IMR-90 (cell line): ENCODE data around the gene DDX39A. TPM values are rescaled to one million over a fixed set of nuclear protein-coding genes. Genes with fewer than 3 reads are reported as not detected.

Experiments
- ATAC-seq: fragments of 200-7000 bp; cut with Tn5 transposase; 2 replicates; pipeline ENCODE4 v1.9.1; 2020; ENCODE audit warnings: low read depth, mild to moderate bottlenecking, moderate library complexity
- BruUV-seq: library from RNA; stranded (reverse); fragments of 400-500 nt; replicated peaks from 2 replicates; lab custom pipeline; 2021; lab: Mats Ljungman, UMichigan
- CTCF ChIA-PET: fragments of 300-600 bp; formaldehyde crosslinking; extraction: SDS; loops from one replicate; lab custom pipeline; 2021; ENCODE audit warnings: antibody characterized with exemption; lab: Yijun Ruan, JAX
- POLR2A ChIA-PET: fragments of 300-600 bp; sonication (Branson Sonifier 250); formaldehyde crosslinking; loops from one replicate; lab custom pipeline; 2022; ENCODE audit warnings: antibody characterized with exemption; ENCODE audit not compliant: unreplicated experiment; lab: Charles Lee
- DNase-seq: peaks from one replicate; pipeline ENCODE4 v3.0.0; 2013
- H2AFZ ChIP-seq: replicated peaks from 2 replicates; pipeline ENCODE3; 2013; ENCODE audit warnings: low read length, mild to moderate bottlenecking; ENCODE audit not compliant: poor library complexity
- H2AK5ac ChIP-seq: 2 replicates; pipeline ENCODE4 v1.6.1; 2013; ENCODE audit warnings: low read depth, low read length, inconsistent platforms
- H2AK9ac ChIP-seq: replicated peaks from 2 replicates; pipeline ENCODE3; 2013; ENCODE audit warnings: mild to moderate bottlenecking, low read depth, low read length, moderate library complexity; ENCODE audit not compliant: poor library complexity
- H2BK120ac ChIP-seq: 2 replicates; pipeline ENCODE4 v1.6.1; 2013; ENCODE audit warnings: low read depth, low read length, inconsistent platforms
- H2BK15ac ChIP-seq: 3 replicates; pipeline ENCODE4 v1.6.1; 2013; ENCODE audit warnings: low read depth, low read length, inconsistent platforms
- H2BK20ac ChIP-seq: 2 replicates; pipeline ENCODE4 v1.6.1; 2013; ENCODE audit warnings: low read depth, mild to moderate bottlenecking, inconsistent platforms, low read length, moderate library complexity
- H2BK5ac ChIP-seq: 2 replicates; pipeline ENCODE4 v1.6.1; 2013; ENCODE audit warnings: mild to moderate bottlenecking, low read depth, low read length, inconsistent platforms; ENCODE audit not compliant: poor library complexity, severe bottlenecking
- H3K14ac ChIP-seq: replicated peaks from 2 replicates; pipeline ENCODE4 v1.6.1; 2013; ENCODE audit warnings: low read depth, low read length, inconsistent platforms
- H3K18ac ChIP-seq: 2 replicates; pipeline ENCODE4 v1.6.1; 2013; ENCODE audit warnings: low read depth, low read length, control low read depth
- H3K23ac ChIP-seq: 2 replicates; pipeline ENCODE4 v1.6.1; 2013; ENCODE audit warnings: low read depth, low read length, inconsistent platforms
- H3K27ac ChIP-seq: 2 replicates; pipeline ENCODE4 v1.5.1; 2013; ENCODE audit warnings: mild to moderate bottlenecking, control low read depth, low read length; ENCODE audit not compliant: insufficient read depth
- H3K27me3 ChIP-seq: 2 replicates; pipeline ENCODE4 v1.6.1; 2013; ENCODE audit warnings: low read length; ENCODE audit not compliant: control insufficient read depth, insufficient read depth
- H3K36me3 ChIP-seq: 2 replicates; pipeline ENCODE4 v1.6.1; 2013; ENCODE audit warnings: low read length, mixed read lengths; ENCODE audit not compliant: control insufficient read depth, insufficient read depth
- H3K4ac ChIP-seq: 2 replicates; pipeline ENCODE4 v1.6.1; 2013; ENCODE audit warnings: low read depth, low read length, inconsistent platforms
- H3K4me1 ChIP-seq: 2 replicates; pipeline ENCODE4 v1.6.1; 2013; ENCODE audit warnings: low read length, mixed read lengths; ENCODE audit not compliant: control insufficient read depth, insufficient read depth
- H3K4me2 ChIP-seq: 2 replicates; pipeline ENCODE4 v1.6.1; 2013; ENCODE audit warnings: low read depth, mild to moderate bottlenecking, control low read depth, low read length, moderate library complexity
- H3K4me3 ChIP-seq: 2 replicates; pipeline ENCODE4 v1.5.1; 2013; ENCODE audit warnings: low read depth, mild to moderate bottlenecking, control low read depth, low read length, moderate library complexity; ENCODE audit not compliant: insufficient read depth
- H3K56ac ChIP-seq: 2 replicates; pipeline ENCODE4 v1.6.1; 2013; ENCODE audit warnings: low read length, inconsistent platforms; ENCODE audit not compliant: insufficient read depth; ENCODE audit errors: extremely low read depth
- H3K79me1 ChIP-seq, 2 experiments: 2 replicates each; pipeline ENCODE4 v1.6.1; 2013; ENCODE audit warnings: low read length in 2 of 2, inconsistent platforms in 1 of 2, low read depth in 1 of 2
- H3K9ac ChIP-seq: 2 replicates; pipeline ENCODE4 v1.6.1; 2013; ENCODE audit warnings: low read depth, low read length, control low read depth
- H3K9me1 ChIP-seq: 2 replicates; pipeline ENCODE4 v1.6.1; 2013; ENCODE audit warnings: low read length, inconsistent platforms; ENCODE audit not compliant: insufficient read depth
- H3K9me3 ChIP-seq: 2 replicates; pipeline ENCODE4 v1.6.1; 2013; ENCODE audit warnings: low read length; ENCODE audit not compliant: control insufficient read depth, insufficient read depth
- H4K20me1 ChIP-seq: 2 replicates; pipeline ENCODE4 v1.6.1; 2013; ENCODE audit warnings: low read length, inconsistent platforms; ENCODE audit not compliant: insufficient read depth
- H4K5ac ChIP-seq: 2 replicates; pipeline ENCODE4 v1.6.1; 2013; ENCODE audit warnings: mild to moderate bottlenecking, low read depth, low read length, control low read depth
- H4K8ac ChIP-seq, 2 experiments: 2 replicates each; pipeline ENCODE4 v1.6.1; 2013; ENCODE audit warnings: low read depth in 2 of 2, low read length in 2 of 2, control low read depth in 1 of 2, inconsistent platforms in 1 of 2
- H4K91ac ChIP-seq: 2 replicates; pipeline ENCODE4 v1.6.1; 2013; ENCODE audit warnings: low read depth, low read length, inconsistent platforms; ENCODE audit not compliant: insufficient read depth
- BHLHE40 ChIP-seq: fragments of 150-350 bp; IDR thresholded peaks from 2 replicates; pipeline ENCODE4 v1.6.1; 2016; ENCODE audit warnings: mild to moderate bottlenecking, low read depth, low read length
- CHD1 ChIP-seq: IDR thresholded peaks from 2 replicates; pipeline ENCODE4 v1.6.1; 2012; ENCODE audit warnings: low read depth, low read length, improper control_type of control experiment
- FOS ChIP-seq: fragments of 150-350 bp; IDR thresholded peaks from 2 replicates; pipeline ENCODE4 v1.6.1; 2016; ENCODE audit warnings: low read depth, low read length
- MAFK ChIP-seq: IDR thresholded peaks from 2 replicates; pipeline ENCODE4 v1.6.1; 2012; ENCODE audit warnings: low read depth, low read length, improper control_type of control experiment
- MAZ ChIP-seq: IDR thresholded peaks from 2 replicates; pipeline ENCODE4 v1.6.1; 2012; ENCODE audit warnings: low read depth, mild to moderate bottlenecking, low read length, improper control_type of control experiment, moderate library complexity, borderline replicate concordance
- MXI1 ChIP-seq: IDR thresholded peaks from 2 replicates; pipeline ENCODE4 v1.6.1; 2012; ENCODE audit warnings: low read depth, mild to moderate bottlenecking, low read length, moderate library complexity, borderline replicate concordance
- NFE2L2 ChIP-seq: fragments of 150-350 bp; IDR thresholded peaks from 2 replicates; pipeline ENCODE4 v1.6.1; 2016; ENCODE audit warnings: low read depth, mild to moderate bottlenecking, low read length
- POLR2A ChIP-seq: IDR thresholded peaks from 2 replicates; pipeline ENCODE4 v1.6.1; 2012; ENCODE audit warnings: mild to moderate bottlenecking, low read depth, low read length
- RAD21 ChIP-seq: IDR thresholded peaks from 2 replicates; pipeline ENCODE4 v1.6.1; 2012; ENCODE audit warnings: low read length, improper control_type of control experiment
- RCOR1 ChIP-seq: IDR thresholded peaks from 2 replicates; pipeline ENCODE4 v1.6.1; 2012; ENCODE audit warnings: mild to moderate bottlenecking, low read length, improper control_type of control experiment; ENCODE audit not compliant: insufficient replicate concordance
- WGBS, 2 experiments: methylation state at CpG; one replicate each; pipeline versions ENCODE4 v1.1.5 to v1.1.7; 2013; ENCODE audit warnings: missing lambda C conversion rate in 2 of 2; ENCODE audit not compliant: insufficient read length in 1 of 2; ENCODE audit errors: extremely low coverage in 2 of 2; 5-methylcytosine and 5-hydroxymethylcytosine counted together
- dilution Hi-C: fragments of 300-500 bp; cut with HindIII; formaldehyde crosslinking; loops from one replicate; pipeline ENCODE4 v1.14.3; 2018; ENCODE audit warnings: low sequenced_read_pairs; ENCODE audit not compliant: unreplicated experiment
- in situ Hi-C: fragments of 300-500 bp; cut with MboI; formaldehyde crosslinking; loops from 3 replicates; pipeline ENCODE4 v1.14.3; 2019; ENCODE audit warnings: low sequenced_read_pairs, inconsistent platforms, mixed read lengths
- intact Hi-C: fragments of 100-400 bp; cut with micrococcal nuclease; formaldehyde crosslinking; loops from 2 replicates; pipeline ENCODE4 v1.10.0; 2022
- polyA plus RNA-seq, 3 experiments: library from polyadenylated mRNA; depleted of rRNA; stranded (reverse); fragments of >200 nt; gene quantifications; 2 replicates each; pipeline ENCODE4 v1.2.3, GENCODE V29; 2012; ENCODE audit warnings: low replicate concordance in 1 of 3
- total RNA-seq: library from RNA; depleted of rRNA; stranded (reverse); fragments of >200 nt; gene quantifications from 2 replicates; pipeline ENCODE4 v1.2.3, GENCODE V29; 2012
- TF ChIP-seq, protein P1 (sequence below): fragments of 150-350 bp; IDR thresholded peaks from 2 replicates; pipeline ENCODE4 v1.6.1; 2016; ENCODE audit warnings: low read depth, mild to moderate bottlenecking, low read length, moderate library complexity, borderline replicate concordance
- TF ChIP-seq, protein P2 (sequence below): conservative IDR thresholded peaks from 2 replicates; pipeline ENCODE4 v1.5.1; 2012; ENCODE audit warnings: mild to moderate bottlenecking, low read depth, low read length, improper control_type of control experiment
- TF ChIP-seq, protein P3 (sequence below): fragments of 150-350 bp; IDR thresholded peaks from 2 replicates; pipeline ENCODE4 v1.6.1; 2017; ENCODE audit warnings: mild to moderate bottlenecking, antibody characterized with exemption, low read length, low read depth

The DDX39A gene
- total and polyA plus RNA-seq, 2 of the 4 experiments (the other 2 are of a cell fraction), result 82.5 to 83.0 TPM

DNA sequence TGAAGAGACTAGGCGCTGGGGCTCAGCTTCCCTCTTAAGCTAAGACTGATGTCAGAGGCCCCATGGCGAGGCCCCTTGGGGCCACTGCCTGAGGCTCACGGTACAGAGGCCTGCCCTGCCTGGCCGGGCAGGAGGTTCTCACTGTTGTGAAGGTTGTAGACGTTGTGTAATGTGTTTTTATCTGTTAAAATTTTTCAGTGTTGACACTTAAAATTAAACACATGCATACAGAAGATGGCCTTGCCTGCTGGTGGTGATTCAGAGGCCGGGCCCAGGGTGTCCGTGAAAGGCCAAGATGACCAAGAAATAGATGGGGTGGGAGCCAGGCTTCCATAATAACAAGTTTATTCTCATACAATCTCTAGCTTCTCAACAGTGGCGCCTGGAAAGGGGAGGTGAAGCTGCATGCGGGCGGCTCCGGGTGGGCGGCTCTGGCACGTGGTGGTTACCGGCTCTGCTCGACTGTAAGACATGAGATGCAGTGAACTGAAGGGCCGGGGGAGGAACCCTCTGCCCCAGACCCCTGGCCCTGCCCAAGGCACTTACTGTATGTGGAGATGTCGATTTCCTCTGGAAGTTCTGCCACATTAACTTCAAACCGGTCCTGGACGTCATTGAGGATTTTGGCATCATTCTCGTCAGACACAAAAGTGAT is 10.5 kb downstream of the DDX39A start:
- no TSS peak for BruUV-seq
- H3K79me1 ChIP-seq, result peaks cover 0 to 34% of the 10 kb centered on the region in 2 experiments; a peak in 3 of 4 replicates
- POLR2A ChIA-PET, result no interaction called here
- TF ChIP-seq BHLHE40 (no peak), NFE2L2 (no peak), RAD21 (no peak), MXI1 (no peak), FOS (no peak), MAFK (no peak), RCOR1 (no peak), POLR2A (no peak), CHD1 (no peak), MAZ (no peak)
- TF ChIP-seq, protein P1, sequence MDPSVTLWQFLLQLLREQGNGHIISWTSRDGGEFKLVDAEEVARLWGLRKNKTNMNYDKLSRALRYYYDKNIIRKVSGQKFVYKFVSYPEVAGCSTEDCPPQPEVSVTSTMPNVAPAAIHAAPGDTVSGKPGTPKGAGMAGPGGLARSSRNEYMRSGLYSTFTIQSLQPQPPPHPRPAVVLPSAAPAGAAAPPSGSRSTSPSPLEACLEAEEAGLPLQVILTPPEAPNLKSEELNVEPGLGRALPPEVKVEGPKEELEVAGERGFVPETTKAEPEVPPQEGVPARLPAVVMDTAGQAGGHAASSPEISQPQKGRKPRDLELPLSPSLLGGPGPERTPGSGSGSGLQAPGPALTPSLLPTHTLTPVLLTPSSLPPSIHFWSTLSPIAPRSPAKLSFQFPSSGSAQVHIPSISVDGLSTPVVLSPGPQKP, result no peak
- TF ChIP-seq, protein P2, sequence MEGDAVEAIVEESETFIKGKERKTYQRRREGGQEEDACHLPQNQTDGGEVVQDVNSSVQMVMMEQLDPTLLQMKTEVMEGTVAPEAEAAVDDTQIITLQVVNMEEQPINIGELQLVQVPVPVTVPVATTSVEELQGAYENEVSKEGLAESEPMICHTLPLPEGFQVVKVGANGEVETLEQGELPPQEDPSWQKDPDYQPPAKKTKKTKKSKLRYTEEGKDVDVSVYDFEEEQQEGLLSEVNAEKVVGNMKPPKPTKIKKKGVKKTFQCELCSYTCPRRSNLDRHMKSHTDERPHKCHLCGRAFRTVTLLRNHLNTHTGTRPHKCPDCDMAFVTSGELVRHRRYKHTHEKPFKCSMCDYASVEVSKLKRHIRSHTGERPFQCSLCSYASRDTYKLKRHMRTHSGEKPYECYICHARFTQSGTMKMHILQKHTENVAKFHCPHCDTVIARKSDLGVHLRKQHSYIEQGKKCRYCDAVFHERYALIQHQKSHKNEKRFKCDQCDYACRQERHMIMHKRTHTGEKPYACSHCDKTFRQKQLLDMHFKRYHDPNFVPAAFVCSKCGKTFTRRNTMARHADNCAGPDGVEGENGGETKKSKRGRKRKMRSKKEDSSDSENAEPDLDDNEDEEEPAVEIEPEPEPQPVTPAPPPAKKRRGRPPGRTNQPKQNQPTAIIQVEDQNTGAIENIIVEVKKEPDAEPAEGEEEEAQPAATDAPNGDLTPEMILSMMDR, result no peak
- TF ChIP-seq, protein P3, sequence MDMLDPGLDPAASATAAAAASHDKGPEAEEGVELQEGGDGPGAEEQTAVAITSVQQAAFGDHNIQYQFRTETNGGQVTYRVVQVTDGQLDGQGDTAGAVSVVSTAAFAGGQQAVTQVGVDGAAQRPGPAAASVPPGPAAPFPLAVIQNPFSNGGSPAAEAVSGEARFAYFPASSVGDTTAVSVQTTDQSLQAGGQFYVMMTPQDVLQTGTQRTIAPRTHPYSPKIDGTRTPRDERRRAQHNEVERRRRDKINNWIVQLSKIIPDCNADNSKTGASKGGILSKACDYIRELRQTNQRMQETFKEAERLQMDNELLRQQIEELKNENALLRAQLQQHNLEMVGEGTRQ, result no peak
- no peak overlapping the region for H4K91ac ChIP-seq
- H3K4me3 ChIP-seq, result no peak overlapping the region
- DNase-seq (no peak), ATAC-seq (no peak)
- in situ Hi-C loops, result no loop called here
- 98% methylated on average over 6 of the region's 20 CpGs; no CpG with 5 or more reads in 1 of the 2 experiments for WGBS, 2 experiments
- no peak overlapping the region for H2BK5ac ChIP-seq
- no peak overlapping the region for H4K8ac ChIP-seq
- dilution Hi-C loops, result no loop called here
- H3K4me2 ChIP-seq, result no peak overlapping the region
- no peak overlapping the region for H2AFZ ChIP-seq
- no peak overlapping the region for H2AK5ac ChIP-seq
- H3K9me1 ChIP-seq, result peaks cover 3% of the 10 kb centered on the region; the same call in 1 of the 2 replicates
- H3K56ac ChIP-seq, result no peak overlapping the region
- no peak overlapping the region for H2BK120ac ChIP-seq
- H2AK9ac ChIP-seq, result no peak overlapping the region
- H2BK20ac ChIP-seq, result no peak overlapping the region
- CTCF ChIA-PET, result no interaction called here
- H3K18ac ChIP-seq, result no peak overlapping the region
- H3K27me3 ChIP-seq, result no peaks in the 10 kb centered on the region
- H4K5ac ChIP-seq, result no peak overlapping the region
- peaks cover 3% of the 10 kb centered on the region; the same call in 1 of the 2 replicates for H3K4me1 ChIP-seq
- no peak overlapping the region for H3K23ac ChIP-seq
- intact Hi-C loops, result no loop called here
- no peak overlapping the region for H3K9ac ChIP-seq
- no peak overlapping the region for H3K14ac ChIP-seq
- no peaks in the 10 kb centered on the region for H3K9me3 ChIP-seq
- H3K36me3 ChIP-seq, result peaks cover 61% of the 10 kb centered on the region
- no peak overlapping the region for H3K4ac ChIP-seq
- H3K27ac ChIP-seq, result no peak overlapping the region
- peaks cover 52% of the 10 kb centered on the region for H4K20me1 ChIP-seq
- no peak overlapping the region for H2BK15ac ChIP-seq
